SK-N-SH treated with all-trans-retinoic acid at 6 μM for 48 hours (cell line): ENCODE measurements around the gene FSIP1.

Source experiments
- CSDC2 ChIP-seq: fragments of 250-450 bp; sonication (Bioruptor Pico); IDR thresholded peaks from 2 replicates; pipeline ENCODE4 v1.5.0; 2020; ENCODE audit warnings: mild to moderate bottlenecking, moderate library complexity
- GLIS3 ChIP-seq: fragments of 250-450 bp; sonication (Bioruptor Pico); IDR thresholded peaks from 2 replicates; pipeline ENCODE4 v1.5.0; 2020; ENCODE audit warnings: mild to moderate bottlenecking, moderate library complexity
- POU6F1 ChIP-seq: fragments of 250-450 bp; sonication (Bioruptor Pico); IDR thresholded peaks from 2 replicates; pipeline ENCODE4 v1.8.0; 2021; ENCODE audit warnings: low read depth, mild to moderate bottlenecking, moderate library complexity, borderline replicate concordance

GRCh38 chr15:39613271-39613670 is 169.4 kb downstream of the FSIP1 start:
- TF ChIP-seq POU6F1 (CRISPR knock-in tag) (no peak), GLIS3 (CRISPR knock-in tag) (no peak), CSDC2 (CRISPR knock-in tag) (no peak)
